Stimulated activated CD8-positive, alpha-beta memory T cell treated with anti-CD3 and anti-CD28 coated beads, Interleukin-4, amount 100 ng/mL, for 48 hours (primary cell): Measurements from ENCODE around the gene TCF19.

ENCODE experiments used
- DNase-seq: peaks from one replicate; pipeline ENCODE4 v3.0.0-alpha.2; 2020

The TCF19 gene

DNA sequence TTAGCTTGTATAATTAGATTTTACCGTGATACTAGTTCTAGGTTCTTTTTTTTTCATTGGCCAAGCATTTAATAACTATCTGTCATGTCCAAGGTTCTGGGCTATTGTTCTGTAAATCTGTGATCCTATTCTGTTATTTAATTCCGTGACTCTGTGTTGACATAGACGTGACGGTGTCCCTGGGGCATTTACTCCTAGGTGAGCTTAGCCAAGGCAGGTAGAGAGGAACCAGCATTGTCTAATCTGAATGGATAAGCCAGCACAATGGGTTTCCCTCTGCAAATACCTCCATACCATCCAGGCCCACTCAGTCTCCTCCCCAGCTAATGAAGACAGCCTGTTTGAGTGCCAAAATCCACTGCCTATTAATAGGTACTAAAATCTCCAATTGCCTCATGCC, 29.3 kb upstream of the TCF19 start:
- no peak for DNase-seq

DNA sequence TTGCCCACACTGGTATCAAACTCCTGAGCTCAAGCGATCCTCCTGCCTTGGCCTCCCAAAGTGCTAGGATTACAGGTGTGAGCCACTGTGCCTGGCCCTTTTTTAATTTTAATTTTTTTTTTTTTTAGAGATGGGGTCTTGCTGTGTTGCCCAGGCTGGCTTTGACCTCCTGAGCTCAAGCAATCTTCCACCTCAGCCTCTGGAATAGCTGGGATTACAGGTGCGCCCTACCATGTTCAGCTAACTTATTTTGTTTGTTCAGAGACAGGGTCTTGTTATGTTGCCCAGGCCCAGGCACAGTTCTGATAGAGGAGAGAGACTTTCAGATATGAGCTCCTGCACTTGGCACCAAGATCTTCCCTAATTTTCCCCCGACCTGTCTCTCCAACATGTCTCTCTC, 27.6 kb upstream of the TCF19 start:
- no peak for DNase-seq

DNA sequence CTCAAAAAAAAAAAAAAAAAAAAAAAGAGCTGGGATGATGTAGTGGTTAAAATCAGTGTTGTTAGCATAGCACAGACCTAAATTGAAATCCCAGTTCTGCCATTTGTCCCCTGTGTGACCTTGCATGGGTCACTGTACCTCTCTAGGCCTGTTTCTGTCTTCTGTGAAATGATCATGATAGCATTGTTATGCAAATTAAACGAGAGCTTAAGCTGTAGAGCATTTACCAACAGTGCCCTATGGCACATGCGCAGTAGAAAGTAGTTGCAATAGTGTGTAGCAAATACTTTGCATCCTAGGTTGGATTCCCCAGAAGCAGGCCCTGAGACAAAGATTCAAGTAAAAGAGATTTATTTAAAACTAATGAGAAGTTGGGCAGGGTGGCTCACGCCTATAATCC, 26.8 kb upstream of the TCF19 start:
- DNase-seq: no peak

DNA sequence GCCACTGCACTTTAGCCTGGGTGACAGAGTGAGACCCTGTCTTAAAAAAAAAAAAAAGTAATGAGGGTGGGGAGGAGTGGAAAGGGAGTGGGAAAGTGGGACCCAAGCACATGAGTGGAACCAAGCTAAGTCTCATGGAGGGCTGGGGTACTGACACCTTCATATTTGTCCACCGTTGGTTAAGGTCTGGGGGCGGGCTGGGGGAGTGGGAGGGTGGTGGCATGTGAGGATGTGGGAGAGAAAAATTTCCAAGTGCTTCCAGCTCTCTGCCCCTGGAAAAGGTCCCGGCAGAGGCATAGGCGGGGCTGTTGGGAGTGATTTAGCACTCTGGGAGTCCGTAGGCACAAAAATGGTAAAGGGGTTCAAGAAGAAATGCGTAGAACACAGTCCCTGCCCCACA, 25.6 kb upstream of the TCF19 start:
- DNase-seq: no peak

DNA sequence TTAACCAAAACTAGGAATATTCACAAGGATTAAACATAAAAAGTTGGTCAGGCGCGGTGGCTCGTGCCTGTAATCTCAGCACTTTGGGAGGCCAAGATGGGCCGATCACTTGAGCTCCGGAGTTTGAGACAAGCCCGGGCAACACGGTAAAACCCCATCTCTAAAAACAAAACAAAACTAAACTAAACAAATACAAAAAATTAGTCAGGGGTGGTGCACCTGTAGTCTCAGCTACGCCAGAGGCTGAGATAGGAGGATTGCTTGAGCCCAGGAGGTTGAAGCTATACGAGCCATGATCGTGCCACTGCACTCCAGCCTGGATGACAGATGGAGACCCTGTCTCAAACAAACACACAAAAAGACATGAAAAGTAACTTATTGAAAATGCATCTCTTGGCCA, 22.7 kb upstream of the TCF19 start:
- no peak for DNase-seq

DNA sequence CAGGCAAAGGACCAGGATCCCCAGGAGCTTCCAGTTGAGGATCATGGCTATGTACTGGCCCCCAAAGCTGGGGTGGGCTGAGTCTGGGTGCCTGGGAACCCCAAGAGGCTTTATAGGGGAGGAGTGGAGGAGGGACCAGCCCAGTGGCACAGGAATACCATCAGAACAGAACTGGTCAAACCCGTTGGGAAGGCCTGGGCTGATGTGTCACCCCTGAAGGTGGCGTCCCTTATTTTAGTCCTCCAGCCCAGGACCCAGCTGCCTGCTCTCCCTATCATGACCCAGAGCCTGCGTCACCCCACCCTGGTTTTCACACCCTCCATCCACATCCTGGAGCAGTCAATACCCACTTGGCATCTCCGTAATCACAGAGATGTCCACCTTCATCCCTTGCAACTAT, 19.4 kb upstream of the TCF19 start, which contains the start of gene PSORS1C2:
PSORS1C2 (minus strand) TSS at position 85 of the 400 bp plus-strand sequence; CDS start at position 45, 40 bp downstream.
- no peak for DNase-seq

DNA sequence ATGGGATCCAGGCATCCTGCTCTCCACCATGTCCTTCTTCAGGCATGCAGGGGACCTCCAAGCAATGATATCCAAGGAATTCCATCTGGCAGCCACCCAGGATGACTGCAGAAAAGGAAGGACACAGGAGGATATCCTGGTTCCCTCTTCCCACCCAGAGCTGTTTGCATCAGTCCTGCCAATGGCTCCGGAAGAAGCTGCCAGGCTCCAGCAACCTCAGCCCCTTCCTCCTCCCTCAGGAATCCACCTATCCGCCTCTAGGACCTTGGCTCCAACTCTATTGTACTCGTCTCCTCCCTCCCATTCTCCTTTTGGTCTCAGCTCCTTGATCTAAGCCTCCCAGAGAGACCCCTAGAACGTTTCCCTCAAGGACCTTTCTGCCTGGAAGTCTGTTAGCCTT, 18.8 kb upstream of the TCF19 start:
- no peak for DNase-seq

DNA sequence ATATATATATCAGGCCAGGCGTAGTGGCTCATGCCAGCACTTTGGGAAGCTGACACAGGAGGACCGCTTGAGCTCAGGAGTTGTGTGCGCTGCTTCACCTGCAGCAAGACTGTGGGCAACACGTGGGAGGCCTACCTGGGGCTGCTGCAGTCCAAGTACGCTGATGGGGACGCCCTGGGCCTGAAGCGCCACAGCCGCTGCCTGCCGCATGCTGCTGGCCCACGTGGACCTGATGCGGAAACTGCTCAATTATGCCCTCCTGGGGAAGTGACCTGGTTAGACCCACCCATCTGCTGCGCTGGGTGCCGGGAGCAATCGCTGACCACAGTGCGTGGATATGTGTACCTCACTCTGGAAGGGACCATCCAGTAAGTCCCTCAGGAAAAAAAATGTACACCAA, 17.7 kb upstream of the TCF19 start:
- no peak for DNase-seq

DNA sequence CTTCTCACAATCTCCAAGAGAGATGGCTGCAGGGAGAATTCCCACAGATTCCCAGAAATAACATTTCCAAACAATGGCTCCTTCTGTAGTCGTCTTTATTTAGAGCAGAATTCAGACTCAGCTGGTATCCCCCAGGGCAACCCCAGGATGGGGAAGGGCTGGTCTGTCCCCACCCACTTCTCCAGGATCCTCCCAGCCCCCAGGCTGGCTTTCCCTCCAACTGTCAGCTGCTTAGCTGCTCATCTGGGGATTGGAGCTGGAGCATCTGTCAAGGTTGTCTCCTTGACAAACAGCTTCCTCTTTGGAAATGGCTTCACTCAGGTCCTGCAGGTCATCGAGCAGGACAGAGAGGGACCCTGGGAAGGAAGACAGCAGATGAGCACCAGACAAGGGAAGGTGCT, 16.0 kb upstream of the TCF19 start:
- no peak for DNase-seq

DNA sequence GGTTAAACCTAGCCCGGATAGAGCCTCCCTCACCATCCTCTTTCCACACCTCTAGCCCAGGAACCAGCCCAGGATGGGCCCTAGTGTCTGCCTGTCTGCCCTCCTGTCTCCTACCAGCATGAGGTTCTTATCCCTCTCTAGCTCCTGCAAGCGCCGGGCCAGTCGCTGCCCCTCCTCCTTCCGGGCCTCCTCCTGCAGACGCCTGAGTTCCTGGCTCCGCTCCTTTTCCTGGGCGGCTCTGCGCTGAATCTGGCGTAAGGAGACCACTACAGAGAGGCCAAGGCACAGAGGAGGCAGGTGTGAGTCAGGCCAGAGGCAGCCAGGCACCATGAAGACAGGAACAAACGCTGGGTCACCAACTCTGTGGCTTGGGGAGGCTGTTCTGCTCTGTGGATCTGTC, 15.2 kb upstream of the TCF19 start:
- no peak for DNase-seq

DNA sequence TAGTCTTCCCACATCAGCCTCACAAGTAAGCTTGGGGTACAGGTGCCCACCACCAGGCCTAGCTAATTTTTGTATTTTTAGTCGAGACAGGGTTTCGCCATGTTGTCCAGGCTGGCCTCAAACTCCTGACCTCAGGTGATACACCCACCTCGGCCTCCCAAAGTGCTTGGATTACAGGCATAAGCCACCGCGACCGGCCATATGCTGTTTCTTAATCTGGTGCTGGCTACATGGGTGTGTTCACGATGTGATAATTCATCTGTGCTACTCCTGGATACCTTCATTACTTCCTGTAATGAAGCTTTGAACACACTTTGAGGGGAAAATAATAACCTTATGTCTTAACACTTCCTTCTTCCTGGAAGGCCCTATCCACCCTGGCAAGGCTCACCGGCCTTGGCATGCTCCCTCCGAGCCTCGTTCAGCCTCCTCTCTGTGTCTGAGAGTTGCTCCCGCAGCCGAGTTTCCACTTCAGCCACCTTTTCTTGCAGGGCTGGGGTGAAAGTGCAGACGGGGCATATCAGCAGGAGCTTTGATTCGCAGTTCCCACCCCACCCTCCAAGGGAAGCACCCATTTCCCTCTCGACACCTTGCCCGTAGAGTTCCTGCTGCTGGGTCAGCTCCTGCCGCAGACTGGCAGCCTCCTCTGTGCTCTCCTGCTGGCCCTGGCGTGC, 14.0 kb upstream of the TCF19 start:
- no peak for DNase-seq

DNA sequence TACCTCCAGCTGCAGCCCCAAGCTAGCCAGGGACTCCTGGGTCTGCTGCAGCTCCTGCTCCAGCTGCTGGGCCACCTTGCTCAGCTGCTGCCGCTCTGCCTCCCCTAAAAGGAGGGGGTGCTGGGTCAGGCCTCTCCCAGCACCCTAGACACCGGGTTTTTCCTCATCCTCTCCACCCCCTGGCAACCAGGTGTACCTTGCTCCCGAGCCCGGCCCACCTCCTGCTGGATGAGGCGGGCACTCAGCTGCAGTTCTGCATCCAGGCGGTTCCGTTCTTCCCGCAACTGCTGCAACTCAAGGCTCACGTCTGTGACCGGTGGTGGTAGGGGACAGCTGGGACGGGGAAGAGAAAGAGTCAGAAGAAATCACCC, 13.4 kb upstream of the TCF19 start:
- no peak for DNase-seq

DNA sequence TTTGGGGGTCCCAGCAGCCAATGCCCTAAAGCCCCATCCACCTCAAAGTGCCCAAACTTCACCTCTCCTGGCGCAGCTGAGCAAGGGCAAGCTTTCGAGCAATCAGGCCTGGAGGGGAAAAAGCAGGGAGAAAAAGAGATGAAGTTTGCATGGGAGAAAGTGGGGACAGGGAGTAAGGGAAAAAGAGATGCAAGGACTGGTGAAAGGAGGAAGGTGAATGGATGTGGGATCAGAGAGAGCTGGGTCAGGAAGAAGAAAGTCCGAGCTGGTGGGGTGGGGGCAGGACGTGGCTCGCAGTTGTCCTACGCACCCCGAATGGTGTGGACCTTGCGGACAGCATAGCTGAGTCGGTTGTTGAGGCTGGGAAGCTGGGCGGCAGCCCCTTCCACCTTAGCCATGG, 13.0 kb upstream of the TCF19 start:
- DNase-seq: no peak

DNA sequence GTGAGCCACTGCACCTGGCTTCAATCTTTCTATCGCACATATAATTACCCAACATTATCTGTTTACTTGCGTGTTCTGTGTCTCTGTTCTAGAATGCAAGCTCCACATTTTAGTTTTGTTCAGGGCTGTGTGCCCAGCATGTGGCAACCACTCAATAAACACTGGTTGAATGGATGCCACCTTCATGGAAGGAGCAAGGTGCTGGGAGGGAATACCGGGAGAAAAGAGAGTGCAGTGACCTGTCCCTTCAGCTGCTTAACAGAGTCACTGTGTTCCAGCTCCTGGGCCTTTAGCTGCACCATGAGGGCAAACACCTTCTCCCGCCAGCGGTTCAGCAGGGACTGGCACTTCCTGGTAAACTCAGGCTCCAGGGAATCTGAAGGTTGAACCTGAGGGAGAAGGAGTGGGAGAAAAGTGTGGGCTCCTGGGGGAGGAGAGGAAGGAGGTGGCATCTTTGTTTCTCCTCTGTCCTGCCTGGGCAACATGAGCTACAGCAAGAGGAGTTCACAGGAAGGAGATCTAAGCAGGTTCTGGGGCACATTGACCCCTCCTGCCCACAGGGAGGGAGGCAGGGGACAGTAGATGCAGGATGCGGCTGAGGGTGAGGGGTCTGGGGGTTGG, 8.5 kb upstream of the TCF19 start:
- no peak for DNase-seq

DNA sequence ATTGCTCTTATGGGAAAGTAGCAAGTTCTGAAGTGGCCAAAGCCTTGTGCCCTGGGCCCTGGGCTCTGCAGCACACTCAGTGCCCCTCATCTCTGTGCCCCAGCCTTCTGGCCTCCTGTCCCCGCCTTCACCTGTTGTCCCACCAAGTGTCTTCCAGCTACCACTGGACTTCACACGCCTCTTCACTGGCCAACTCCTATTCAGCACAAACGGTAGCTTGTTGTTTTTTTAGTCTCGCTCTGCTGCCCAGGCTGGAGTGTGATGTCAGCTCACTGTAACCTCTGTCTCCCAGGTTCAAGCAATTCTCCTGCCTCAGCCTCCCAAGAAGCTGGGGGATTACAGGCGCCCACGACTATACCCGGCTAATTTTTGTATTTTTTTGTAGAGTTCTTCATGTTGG, 5.6 kb upstream of the TCF19 start:
- no peak for DNase-seq

DNA sequence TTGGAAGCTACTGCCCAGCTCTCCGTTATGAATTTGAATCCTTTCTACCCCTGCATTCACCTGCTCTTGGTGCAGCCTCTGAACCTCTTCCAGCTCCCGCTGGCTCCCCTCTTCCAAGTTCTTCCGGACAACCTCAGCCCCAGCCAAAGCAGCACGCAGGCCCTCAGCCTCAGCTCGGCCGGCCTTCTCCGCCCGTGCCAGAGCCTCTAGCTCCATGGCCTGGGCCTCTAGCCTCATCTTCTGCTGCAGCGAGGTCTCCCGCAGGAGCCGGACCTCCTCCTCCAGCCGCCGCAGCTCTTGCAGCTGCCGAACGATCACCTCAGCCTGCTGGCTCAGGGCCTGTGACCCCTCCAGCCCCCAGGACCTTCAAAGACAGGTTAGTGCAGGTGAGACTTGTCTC, 4.0 kb upstream of the TCF19 start:
- DNase-seq: no peak

DNA sequence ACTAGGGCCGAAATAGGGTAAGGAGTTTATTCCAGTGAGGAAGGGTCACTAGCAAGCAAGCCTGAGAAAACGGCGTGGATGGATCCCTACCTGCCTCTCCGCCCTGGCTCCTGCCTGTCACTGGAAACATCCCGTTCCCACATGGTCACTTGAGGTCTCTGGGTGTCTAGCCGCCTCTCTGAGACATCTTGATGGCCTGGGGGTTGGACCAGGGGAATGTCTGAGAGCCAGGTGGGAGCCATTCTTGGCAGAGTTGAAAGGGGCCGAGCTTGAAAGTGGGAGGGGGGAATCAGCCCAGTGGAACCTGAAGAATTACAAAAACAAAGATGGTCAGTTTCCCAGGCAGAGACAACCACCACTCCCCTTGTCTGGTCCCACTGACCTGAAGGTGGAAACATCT, 1.7 kb upstream of the TCF19 start:
- DNase-seq: no peak

DNA sequence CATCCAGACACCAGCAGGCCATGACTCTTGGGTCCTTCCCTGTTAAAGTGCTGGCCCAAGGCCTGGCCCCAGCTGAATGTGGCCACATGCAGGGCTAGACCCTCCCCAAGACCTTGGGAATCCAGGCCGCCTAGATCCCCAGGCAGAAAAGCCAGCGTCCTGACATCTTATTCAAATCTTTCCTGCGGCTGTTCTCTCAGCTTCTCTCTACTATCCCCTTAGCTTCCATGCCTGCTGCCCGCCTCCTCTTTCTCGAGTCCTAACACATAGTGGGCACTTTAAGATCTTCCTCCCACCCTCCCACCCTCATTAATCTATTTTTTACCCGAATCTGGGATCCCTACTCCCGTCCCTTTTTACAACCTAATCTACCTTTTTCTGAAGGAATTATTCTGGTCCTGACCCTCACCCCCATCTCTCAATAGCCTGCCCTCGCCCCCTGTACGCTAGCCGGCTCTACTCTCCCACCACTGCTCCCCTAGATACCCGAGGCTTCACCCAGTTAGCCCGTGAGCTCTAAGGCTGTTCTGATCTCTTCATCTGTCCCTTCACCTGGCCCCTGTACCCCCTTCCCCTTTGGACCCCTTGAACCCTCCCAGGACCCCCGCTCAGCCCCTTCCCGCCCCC, 763 bp upstream of the TCF19 start, which contains the start of gene CCHCR1:
CCHCR1 (minus strand) TSS at position 290 of the 627 bp plus-strand sequence; CDS start at position 88, 202 bp downstream.
- no peak for DNase-seq

DNA sequence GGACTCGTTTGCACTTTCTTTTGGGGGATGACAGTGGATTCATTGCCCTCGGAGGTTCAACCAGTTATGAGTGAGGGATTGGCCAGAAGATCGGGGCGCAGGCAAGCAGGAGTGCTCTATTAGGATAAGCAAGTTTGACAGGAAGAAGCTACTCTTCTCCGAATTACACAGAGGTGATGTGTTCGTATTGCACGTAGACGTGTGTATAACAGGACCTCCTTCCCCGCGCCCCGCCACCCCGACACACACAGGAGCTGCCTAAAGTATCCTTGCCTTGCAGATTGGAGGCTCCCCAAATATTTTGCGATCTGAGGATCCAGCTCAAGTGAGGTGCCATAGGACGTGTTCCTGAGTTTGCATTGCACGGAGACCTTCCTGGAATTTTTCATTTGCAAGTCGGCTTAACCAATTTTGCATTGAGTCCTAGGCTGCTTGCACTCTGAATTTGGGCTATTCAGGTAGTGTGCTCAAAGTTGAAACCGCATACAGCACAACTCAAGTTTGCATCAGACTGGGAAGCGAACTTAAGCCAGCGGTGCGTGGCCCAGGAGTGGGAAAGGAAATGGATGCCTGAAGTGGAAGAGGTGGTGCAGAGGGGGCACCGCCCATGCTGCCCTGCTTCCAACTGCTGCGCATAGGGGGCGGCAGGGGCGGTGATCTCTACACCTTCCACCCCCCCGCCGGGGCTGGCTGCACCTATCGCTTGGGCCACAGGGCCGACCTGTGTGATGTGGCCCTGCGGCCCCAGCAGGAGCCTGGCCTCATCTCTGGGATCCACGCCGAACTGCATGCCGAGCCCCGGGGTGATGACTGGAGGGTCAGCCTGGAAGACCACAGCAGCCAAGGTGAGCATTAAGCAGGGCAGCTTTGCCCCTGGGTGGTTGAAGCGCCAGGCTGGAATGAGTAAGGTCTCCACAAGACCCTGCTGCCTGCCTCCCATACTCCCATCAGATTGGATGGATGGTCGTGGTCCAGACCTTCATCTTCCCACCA, 770 bp downstream of the TCF19 start:
- DNase-seq: peak; percentile 62

DNA sequence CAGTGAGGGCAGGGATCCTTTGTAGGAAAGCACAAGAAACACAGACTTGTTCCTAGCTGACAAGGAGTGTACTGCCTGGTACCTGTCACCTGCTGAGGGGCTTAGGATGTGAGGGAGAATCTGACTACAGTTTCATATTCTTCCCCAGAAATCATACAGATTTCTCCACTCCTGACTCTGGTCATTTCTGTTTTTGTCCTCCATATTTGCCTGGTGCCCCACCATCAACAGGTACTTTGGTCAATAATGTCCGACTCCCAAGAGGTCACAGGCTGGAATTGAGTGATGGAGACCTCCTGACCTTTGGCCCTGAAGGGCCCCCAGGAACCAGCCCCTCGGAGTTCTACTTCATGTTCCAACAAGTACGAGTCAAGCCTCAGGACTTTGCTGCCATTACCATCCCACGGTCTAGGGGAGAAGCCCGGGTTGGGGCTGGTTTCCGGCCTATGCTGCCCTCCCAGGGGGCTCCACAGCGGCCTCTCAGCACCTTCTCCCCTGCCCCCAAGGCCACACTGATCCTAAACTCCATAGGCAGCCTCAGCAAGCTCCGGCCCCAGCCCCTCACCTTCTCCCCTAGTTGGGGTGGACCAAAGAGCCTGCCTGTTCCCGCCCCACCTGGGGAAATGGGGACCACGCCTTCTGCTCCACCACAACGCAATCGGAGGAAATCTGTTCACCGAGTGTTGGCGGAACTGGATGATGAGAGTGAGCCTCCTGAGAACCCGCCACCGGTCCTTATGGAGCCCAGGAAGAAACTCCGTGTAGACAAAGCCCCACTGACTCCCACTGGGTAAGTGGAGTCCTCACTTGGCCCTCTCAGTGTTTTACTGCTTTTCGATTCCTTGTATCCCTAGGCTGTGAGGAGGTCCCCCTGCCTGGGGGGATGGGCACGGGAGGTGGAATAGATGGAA, 3.1 kb downstream of the TCF19 start:
- no peak for DNase-seq

DNA sequence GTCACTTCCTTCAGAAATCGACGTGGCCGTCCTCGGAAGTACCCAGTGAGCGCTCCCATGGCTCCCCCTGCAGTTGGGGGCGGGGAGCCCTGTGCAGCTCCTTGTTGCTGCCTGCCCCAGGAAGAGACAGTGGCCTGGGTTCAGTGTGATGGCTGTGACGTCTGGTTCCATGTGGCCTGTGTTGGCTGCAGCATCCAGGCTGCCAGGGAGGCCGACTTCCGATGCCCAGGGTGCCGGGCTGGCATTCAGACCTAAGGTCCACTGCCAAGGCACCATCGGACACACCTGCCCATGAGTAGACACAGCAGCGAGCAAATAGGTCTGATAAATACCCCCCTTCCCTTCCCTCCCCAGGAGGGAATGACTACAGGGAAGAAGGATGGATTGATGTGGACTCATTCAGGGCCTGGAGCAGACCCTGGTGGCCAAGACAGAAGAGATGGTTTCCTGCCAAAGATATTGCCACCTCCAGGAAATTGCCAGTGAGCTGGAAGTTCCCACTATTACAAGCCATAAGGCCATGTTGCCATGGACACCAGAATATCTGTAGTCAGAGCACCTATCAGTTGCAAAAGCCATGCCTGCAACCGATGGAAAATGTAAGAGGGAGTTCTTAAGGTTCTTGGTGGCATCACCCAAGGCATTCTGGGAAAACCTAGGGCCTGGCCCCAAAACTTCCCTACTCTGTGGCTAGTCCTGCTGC, 4.2 kb downstream of the TCF19 start:
- DNase-seq: no peak
